NCI-H2227 (cell line): Measurements from ENCODE around the gene AKIRIN2.

Experiments
- DNase-seq: peaks from one replicate; lab custom pipeline; 2025; ENCODE audit not compliant: unreplicated experiment; lab: John Stamatoyannopoulos, UW

Gene AKIRIN2

DNA sequence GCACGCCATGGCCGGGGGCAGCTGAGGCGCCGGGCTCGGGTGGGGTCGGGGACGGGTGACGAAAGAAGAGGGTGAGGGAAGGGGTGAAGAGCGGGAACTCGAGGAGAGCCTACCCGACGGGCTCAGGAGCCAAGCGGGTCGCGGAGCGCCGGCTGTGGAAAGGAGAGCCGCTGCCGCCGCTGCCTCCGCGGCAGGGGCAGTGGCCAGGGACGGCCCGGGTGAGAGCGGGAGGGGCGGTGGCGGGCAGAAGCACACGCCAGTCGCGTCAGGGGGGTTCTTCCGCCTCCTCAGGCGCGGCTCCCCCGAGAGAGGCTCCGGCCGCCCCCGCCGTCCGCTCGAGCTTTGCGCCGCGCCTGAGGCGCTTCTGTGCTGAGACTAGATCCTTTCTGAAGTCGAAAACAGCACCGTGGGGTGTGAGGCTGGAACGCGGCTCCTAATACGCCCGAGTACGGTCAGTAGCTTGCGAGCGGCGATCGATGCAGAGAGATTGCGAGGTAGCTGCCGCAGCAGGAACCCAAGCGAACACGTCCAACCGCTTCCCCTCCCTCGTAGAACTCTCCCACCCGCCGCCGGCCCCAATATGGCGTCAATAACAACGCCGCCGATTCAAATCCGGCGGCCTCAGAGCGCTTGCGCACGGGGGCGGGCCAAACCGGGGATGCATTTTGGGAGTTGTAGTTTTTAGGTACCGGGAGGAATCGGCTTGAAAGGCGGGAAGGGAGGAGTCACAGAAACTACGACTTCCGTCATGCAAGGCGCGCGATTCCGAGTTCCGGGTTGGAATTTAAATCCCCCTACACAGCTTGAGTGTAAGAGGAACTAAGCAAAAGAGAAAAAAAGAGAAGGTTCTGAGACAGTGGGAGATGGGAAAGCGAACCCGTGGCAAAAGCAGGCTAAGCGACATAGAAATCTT, at the start of gene AKIRIN2:
Gene AKIRIN2, minus strand, starts transcription at position 558 of the 913 bp plus-strand sequence. Its CDS starts 549 bp downstream, at position 9.
- peak; percentile 98 for DNase-seq

DNA sequence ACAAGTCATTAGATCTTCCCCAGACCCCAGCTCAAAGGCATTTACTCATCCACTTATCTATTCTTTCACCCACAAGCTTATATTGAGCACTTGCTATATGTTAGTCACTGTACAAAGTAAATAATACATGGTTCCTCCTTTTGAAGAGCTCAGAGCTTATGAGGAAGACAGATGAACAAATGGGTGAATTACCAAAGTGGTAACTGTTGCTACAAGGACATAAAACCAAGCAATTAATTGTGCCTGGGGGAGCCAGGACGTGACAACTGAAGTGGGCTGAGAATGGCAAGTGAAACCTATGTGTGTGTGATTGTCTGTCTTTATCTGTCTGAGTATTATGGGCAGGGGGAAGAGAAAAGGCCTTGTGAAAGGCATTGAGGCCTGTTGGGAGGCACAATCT, 45.6 kb upstream of the AKIRIN2 start:
- DNase-seq, result peak; percentile 2

DNA sequence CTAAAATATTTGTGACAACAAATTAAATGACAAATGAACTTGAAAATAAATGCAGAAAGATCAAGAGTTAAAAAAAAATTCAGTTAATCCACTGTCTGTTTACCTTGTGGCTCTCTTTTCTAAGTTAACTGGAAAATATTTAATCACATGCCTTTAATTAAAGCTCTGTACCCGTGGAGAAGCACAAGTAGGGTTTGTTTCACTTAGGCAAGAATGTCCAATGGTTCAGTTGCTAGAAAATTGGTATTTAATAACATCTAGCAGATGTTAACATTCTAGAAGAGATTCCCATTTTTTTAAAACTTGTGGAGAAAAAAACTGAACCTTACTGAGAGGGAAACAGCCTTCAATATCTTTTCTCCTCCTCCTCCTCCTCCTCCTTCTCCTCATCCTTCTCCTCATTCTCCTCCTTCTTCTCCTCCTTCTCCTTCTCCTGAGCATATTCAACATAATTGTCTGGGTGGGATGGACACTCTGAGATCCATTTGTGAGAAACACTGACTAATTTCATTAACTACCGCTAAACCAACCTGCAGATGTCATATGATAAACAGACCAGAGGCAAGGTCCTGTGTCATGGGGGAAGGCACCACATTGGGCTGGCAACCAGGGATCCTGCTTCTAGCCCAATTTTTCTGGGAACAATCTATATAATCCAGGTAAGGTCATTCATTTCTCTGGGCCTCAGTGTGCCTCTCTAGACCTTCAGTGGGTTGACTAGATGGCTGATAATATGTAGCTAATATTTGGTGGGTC, 44.1 kb upstream of the AKIRIN2 start:
- DNase-seq, result no peak

DNA sequence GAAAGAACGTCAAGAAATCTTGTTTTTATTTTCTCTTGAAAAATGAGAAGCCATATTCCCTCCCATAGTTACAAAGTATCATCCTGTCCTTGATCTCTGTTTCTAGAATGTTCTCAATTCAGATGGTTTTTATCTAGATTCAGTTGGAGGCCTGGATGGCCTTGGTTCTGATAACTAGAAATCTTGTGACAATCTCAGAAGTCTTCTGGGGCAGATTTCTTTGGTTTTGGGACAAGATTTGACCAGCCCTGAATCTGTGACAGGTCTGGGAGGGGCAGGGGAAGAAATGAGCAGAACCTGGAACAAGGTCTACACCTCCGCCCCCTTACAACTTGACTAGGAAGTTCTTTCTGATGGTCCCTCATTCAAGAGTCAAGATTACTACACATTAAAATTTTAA, 41.4 kb upstream of the AKIRIN2 start:
- DNase-seq, result no peak

DNA sequence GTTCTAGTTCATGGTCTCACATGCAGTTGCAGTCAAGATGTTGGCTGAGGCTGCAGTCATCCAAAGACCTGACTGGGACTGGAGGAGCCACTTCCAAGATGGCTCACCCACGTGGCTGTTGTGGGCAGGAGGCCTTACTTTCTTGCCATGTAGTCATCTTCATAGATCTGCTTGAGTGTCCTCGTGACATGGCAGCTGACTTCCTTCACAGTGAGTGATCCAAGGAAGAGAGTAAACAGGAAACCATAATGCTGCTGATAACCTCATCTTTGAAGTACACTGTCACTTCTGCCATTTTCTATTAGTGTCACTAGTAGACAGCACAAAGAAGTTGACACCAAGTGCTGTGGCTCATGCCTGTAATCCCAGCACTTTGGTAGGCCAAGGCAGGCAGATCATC, 40.1 kb upstream of the AKIRIN2 start:
- no peak for DNase-seq

DNA sequence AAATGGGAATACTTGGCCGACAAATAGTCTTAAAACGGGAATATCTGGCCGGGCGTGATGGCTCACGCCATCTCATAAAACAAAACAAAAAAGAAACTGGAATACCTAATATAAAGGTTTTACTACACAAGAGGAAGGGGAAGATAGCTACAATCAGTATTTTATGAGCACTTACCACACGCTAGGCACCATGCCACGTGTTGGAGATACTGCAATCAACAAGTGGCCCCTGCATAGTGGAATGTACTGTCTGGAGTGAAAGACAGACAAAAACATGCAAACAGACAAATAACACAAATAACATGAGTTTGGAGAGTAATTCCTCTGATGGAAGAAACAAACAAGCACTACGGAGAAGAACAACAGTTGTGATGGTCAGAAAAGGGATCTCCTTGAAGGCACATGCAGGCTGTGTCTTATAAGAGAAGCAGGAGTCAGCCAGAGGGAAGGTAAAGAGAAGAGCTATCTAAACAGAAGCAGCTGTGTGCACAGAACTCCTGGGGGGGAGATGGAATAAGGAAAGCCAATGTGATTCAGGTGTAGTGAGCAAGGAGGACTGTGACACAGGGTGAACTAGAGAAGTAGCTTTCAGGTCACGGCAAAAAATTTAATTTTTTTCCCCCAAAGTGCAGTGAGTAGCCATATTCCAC, 39.1 kb upstream of the AKIRIN2 start:
- DNase-seq, result no peak

DNA sequence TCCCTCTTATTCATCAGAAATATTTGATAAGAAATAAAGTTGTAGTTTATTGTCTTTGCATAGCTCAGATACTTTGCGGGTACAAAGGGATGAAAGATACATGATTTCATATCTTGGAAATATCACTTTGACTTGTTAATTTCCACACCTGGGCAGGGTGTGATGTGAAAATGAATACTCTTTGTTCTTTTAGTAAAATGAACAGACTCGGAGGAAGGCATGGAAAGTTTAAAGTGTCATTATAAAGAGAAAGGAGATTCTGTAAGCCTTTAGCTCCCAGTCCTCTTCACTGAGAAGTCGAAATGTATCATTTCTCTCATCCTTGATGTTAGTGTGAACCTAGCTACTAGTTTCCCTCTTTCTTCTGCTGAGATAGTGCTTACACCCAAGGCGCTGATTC, 36.7 kb upstream of the AKIRIN2 start:
- DNase-seq, result no peak

DNA sequence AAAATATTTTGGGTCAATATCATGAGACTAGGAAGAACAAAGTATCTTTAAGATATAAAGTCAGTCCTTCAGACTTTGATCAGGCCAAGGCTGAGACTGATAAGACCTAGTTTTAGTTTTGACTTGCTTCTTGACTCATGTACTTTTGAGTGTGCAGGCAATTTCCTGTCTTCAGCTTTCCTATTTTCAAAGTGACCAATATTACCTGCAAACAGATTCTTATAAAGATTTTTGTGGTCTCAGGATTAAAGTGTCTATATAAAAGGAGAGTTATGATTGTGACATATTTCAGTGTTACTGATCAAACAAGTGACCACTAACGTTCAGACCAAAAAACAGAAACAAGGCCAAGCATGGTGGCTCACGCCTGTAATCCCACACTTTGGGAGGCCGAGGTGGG, 36.0 kb upstream of the AKIRIN2 start:
- DNase-seq, result no peak

DNA sequence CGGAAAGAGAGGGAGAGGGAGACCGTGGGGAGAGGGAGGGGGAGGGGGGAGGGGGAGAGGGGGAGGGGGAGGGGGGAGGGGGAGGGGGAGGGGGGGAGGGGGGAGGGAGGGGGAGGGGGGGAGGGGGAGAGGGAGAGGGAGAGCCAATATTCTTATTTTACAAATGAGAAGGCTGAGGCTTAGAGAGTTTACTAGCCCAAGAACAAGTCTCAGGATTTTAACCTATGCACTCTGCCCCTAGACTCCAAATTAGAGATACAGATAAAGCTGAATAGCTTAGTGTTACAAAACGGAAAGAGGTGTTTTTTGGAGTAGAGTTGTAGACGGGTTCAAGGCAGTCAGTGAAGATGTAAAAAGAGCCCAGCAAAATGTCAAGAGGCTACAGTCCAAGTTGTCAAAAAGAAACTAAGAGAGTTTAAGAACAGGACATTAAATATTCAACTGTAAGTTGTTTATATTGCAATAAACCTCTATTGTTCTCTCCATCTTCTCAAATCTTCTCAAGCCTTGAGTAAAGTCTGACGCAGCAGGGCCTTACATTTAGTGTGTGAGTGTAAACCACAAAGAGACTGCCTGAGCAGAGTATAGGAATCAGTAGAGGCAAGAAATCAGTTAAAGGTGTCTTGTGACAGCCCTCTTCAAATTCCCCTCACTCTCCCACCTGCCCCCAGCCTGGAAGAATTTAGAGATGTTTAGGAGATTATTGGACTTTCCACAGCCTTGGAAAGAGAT, 34.9 kb upstream of the AKIRIN2 start:
- no peak for DNase-seq

DNA sequence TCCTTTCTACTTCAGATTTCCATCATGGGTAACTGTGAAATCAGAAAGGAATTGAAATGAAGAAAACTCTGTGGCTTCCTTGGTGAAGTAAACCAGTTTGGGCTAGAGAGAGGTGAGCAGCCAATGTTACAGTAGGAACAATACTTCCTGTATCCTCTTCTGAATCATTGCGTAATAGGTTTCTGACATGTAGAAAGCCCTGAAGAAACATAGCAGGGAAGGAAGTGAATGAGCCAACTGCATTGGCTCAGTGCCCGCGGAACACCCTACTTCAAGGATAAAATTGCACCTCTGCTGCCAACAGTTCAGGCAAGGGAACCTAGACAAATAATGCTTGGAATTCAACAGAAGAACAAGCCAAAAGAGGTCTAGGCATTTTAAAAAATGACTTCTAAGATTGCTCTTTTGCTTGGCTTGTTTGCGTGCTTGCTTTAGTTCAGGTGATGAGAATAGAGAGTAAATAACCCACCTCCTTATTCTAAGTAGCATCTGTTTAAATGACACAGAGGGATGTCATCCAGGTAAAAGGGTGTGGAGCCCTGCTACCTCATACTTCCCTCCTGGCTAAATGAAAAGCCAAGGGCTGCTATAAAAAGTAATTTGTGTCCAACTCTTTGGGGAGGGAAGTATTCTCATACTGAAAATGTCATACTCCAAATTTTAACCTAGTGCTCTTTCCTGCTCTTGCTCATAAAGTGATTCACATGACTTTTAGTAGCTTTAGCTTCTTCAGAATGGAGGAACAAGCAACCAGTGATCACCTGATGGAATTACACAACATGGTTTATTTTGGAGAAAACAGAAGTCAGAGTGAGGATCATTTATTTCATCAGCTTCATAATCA, 30.0 kb upstream of the AKIRIN2 start:
- DNase-seq, result peak; percentile 37

DNA sequence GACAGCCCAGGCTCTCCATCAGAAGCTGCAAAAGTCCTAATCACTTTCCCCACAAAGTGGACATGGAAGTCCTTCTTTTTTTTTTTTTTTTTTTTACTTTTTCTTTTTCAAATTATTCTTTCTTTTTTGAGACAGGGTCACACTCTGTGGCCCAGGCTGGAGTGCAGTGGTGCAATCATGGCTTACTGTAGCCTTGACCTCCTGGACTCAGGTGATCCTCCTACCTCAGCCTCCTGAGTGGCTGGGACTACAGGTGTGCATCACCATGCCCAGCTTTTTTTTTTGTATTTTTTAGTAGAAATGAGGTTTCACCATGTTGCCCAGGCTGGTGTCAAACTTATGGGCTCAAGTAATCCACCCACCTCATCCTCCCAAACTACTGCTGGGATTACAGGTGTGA, 29.0 kb upstream of the AKIRIN2 start:
- DNase-seq, result no peak

DNA sequence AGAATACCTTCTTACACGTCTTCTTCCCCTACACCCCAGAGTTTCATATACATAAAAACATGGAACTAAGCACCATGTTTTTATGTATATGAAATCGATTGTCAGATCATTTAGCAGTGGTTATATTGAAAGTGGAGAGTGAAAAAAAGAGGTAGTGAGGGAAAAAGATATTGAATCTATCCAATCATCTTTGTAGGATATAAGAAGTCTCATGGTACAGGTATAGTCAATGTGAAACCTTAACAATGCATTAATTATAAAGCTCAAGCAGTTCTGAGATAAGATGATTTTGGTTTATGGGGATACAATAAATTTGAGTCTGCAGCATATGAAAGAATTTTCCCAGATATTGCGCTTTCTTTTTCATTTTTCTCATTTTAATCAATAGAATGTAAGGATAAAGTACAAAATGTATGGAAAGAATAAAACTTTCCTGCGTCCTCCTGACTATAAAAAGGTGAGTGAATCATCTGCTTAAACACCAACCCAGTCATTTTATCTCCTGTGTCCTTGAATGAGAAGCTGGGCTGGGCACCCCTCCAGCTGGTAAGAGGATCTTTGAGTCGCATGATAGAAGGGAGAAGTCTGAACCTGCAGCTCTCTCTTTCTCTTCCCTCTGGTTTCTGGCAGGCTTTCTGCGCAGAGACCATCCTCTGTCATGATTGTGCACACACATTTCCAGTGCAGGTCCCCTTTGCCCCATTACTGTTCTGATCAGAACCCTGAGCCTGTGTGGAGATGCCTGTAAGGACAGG, 28.1 kb upstream of the AKIRIN2 start:
- DNase-seq, result no peak

DNA sequence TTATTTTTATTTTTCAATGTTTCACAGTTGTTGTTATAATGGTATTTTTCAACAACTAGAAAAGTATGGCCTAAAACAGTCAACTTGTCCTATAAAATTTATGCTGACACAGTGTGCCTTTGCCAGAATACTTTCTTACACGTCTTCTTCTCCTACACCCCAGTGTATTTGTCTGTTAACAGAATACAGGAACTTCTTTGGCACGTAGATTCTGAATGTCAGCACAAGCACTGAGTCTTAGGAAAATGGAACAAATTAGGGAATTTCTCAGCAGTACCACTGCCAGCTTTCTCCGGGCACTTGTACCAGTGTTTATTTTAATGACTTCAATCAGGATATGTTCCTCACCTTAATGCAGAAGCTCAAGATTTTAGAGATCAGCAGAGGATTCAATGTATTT, 26.7 kb upstream of the AKIRIN2 start:
- DNase-seq, result no peak

DNA sequence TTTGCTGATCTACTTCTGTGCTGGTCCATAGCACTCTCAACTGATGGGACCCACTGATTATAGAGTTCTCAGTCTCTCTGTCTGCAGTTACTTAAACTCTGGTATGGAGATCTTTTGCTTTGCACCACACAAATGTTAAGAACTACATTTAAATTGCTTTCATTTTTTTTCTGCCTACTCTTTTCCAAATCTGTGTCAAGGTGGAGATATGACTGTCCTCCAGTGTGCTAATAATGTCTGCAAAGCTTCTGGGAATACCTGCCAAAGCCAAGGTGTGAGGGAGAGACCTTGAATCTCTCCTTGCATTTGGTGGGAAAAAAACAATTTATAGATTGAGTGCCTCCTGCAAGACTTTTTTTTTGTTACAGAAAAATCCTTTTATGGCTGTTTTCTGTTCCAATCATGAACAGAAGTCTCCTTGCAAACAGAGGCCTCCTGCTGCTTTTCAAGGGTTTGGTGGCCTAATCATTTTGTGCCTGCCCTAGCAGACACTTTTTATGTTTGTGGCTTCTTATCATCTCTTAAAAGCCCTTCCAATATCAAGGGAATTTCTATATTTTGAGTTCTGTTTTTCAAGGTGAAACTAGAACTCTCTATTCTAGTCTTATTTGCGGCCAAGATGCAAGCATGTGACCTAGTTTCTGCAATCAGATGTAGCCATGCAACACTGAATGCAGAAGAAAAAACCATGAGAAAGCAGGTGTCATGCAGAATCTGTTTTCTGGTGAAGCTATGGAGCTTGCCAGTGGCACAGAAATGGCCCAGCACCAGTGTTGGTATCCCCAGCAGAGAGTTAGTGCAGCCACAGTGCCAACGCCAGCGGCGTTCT, 23.2 kb upstream of the AKIRIN2 start:
- no peak for DNase-seq

DNA sequence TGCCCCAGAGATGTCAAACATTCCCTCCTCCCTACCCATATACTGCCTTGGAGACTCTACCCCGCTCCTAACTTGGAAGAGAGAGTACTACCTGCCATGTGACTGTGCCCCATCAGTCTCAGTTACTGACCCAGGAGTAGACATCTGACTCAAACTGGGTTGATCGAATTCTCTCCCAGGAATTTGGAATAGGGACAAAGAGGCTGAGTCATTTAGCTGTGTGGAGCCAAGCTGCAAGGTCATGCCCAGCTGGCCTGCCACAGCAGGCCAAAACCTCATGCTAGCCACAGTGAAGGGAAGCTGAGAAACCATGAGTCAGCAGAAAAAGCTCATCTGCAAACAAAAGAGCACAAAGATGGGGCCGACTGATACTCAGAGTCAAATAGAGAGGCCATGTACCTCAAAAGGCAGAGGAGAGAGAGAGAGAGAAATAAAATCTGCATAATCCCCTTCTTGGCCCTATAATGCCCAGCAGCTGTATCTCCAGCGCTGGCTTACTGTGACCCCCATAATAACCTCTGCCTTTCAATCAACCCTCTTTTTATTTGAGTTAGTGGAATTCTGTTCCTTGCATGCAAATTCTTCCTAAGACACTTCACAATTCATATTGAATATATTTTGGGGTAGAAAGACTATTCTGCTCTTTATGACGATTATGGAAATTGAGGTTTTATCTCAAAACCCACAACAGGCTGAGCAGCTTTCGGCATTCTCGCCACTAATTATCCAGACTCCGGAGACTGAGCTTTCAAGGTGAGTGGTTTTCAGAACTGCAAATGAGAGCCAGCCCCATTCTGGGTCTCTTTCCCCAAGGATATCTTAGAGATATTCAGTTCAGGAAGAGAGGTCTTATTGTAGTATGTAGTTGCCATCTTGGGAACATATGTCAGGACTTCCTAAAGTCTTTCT, 21.4 kb upstream of the AKIRIN2 start:
- DNase-seq, result peak; percentile 3

DNA sequence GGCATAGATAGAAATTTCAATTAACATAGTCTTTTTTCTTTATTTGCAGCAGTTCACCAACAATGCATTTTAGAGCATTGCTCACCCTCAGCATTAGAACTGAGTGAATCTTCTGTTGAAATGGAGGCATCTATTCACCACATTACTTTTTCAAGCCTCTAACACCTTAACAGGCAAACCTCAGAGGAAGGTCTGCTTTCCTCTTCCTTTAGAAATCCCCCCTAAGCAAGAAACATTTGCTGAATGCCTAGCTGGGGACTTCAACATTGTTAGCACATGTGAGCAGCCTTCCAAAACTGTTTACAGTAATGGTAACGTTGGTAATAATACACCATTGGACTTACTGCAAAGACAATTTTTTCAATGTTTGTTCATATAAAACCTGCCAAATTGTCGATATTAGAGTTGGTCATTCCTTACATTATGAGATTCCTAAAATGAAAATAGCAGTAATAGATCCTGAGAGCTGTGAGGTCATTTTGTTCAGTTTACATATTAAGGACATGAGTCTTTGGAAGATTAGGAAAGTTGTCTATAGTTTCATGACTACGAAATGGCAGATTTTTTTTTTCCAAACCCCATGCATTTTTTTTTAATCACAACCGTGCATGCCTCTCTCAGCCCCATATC, 20.6 kb upstream of the AKIRIN2 start:
- DNase-seq, result no peak

DNA sequence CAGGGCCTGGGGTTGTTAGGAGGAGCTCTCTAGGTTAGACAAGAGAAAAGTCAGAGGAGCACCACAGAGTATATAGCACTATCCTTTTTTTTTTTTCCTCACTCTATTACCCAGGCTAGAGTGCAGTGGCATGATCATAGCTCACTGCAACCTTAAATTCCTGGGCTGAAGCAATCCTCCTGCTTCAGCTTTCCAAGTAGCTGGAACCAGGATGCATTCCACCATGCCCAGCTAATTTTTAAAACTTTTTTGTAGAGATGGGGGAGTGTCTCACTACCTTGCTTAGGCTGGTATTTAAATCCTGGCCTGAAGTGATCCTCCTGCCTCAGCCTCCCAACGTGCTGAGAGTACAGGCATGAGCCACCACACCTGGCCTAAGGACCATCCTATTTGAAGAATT, 19.3 kb upstream of the AKIRIN2 start:
- no peak for DNase-seq
